OCI-LY7 (cell line): Measurements from ENCODE around the gene HSPA14.

ENCODE experiments used
- EZH2phosphoT487 ChIP-seq: fragments of 200-600 bp; sonication (generic); IDR thresholded peaks from 2 replicates; pipeline ENCODE4 v1.6.1; 2018; ENCODE audit warnings: low read depth, borderline replicate concordance, mild to moderate bottlenecking, mixed run types, antibody characterized with exemption, low read length, moderate library complexity, mixed read lengths
- TF ChIP-seq, protein P1 (sequence below): fragments of 200-600 bp; sonication (generic); conservative IDR thresholded peaks from 2 replicates; pipeline ENCODE4 v1.5.1; 2014; ENCODE audit warnings: mild to moderate bottlenecking, antibody characterized with exemption, low read length, moderate library complexity, mixed read lengths

DNA sequence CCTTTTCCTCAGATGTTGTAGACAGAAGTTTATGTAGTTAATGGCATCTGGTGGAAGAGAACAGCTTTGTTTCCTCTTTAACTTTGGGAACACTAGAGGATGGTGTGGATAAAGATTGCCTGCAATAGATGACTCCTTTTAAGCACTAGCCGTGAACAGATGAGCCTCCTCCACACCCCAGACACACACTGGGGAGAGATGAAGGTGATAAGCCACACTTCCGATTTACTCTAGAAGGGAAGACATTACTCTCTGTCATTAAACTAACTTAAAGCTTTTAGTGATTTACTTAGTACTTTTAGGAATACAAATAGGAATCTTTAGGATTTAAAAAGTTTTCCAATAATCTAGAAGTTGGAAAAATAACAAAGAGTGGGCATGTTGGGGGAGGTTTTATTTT is 6.8 kb downstream of the HSPA14 start:
- TF ChIP-seq, protein P1, sequence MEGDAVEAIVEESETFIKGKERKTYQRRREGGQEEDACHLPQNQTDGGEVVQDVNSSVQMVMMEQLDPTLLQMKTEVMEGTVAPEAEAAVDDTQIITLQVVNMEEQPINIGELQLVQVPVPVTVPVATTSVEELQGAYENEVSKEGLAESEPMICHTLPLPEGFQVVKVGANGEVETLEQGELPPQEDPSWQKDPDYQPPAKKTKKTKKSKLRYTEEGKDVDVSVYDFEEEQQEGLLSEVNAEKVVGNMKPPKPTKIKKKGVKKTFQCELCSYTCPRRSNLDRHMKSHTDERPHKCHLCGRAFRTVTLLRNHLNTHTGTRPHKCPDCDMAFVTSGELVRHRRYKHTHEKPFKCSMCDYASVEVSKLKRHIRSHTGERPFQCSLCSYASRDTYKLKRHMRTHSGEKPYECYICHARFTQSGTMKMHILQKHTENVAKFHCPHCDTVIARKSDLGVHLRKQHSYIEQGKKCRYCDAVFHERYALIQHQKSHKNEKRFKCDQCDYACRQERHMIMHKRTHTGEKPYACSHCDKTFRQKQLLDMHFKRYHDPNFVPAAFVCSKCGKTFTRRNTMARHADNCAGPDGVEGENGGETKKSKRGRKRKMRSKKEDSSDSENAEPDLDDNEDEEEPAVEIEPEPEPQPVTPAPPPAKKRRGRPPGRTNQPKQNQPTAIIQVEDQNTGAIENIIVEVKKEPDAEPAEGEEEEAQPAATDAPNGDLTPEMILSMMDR: no peak
- TF ChIP-seq EZH2phosphoT487: no peak
